ENCODE measurements around the gene TIPIN.

The TIPIN gene

GRCh38 chr15:66402761-66403284, 46.3 kb upstream of the TIPIN start:
- Histone ChIP-seq H3K36me3 (ENCODE audit: control insufficient read depth in 4 of 4, insufficient read depth in 4 of 4, low read length in 3 of 4) (peaks cover 0 to 3% (median 0%) of the 10 kb centered on the region in 4 experiments), H3K27ac (ENCODE audit: insufficient read depth in 1 of 2, low read depth in 1 of 2, low read length in 2 of 2, poor library complexity in 1 of 2, severe bottlenecking in 2 of 2) (no peak overlapping the region), H3K9me3 (ENCODE audit: control extremely low read depth in 1 of 5, control insufficient read depth in 4 of 5, insufficient read depth in 2 of 5, low read depth in 1 of 5, low read length in 4 of 5) (no peaks in the 10 kb centered on the region), H3K4me1 (ENCODE audit: control extremely low read depth in 1 of 4, control insufficient read depth in 4 of 4, insufficient read depth in 4 of 4, low read length in 3 of 4) (peaks cover 18 to 77% (median 29%) of the 10 kb centered on the region in 4 experiments), H3K4me3 (ENCODE audit: control insufficient read depth in 1 of 7, extremely low read depth in 1 of 7, insufficient read depth in 4 of 7, low read depth in 2 of 7, low read length in 6 of 7) (no peak overlapping the region), H3K27me3 (replicated peaks in 2 of 5; ENCODE audit: control insufficient read depth in 4 of 5, insufficient read depth in 5 of 5, low read length in 4 of 5) (no peaks in the 10 kb centered on the region)
- POLR2A ChIA-PET, result no interaction called here
- 94% methylated on average over 2 of the region's 3 CpGs for WGBS (ENCODE audit: insufficient coverage)
- DNase-seq, result no peak
- CTCF ChIA-PET, result interaction anchor here (1.3 to 4.1 kb wide), 4 partner anchors 9 to 95 kb away, joined by 5 to 27 read pairs (median 13); partner anchors contain the start of genes MAP2K1 and SNAPC5

- Histone ChIP-seq H3K27ac (ENCODE audit: insufficient read depth in 1 of 2, low read depth in 1 of 2, low read length in 2 of 2, poor library complexity in 1 of 2, severe bottlenecking in 2 of 2) (no peak overlapping the region), H3K9me3 (ENCODE audit: control extremely low read depth in 1 of 5, control insufficient read depth in 4 of 5, insufficient read depth in 2 of 5, low read depth in 1 of 5, low read length in 4 of 5) (no peaks in the 10 kb centered on the region), H3K4me3 (ENCODE audit: control insufficient read depth in 1 of 7, extremely low read depth in 1 of 7, insufficient read depth in 4 of 7, low read depth in 2 of 7, low read length in 6 of 7) (peak overlapping the region in 2 of 7 experiments; percentile 47 to 48), H3K36me3 (ENCODE audit: control insufficient read depth in 4 of 4, insufficient read depth in 4 of 4, low read length in 3 of 4) (peaks cover 0 to 4% (median 2%) of the 10 kb centered on the region in 4 experiments), H3K4me1 (ENCODE audit: control extremely low read depth in 1 of 4, control insufficient read depth in 4 of 4, insufficient read depth in 4 of 4, low read length in 3 of 4) (peaks cover 18 to 66% (median 29%) of the 10 kb centered on the region in 4 experiments), H3K27me3 (replicated peaks in 2 of 5; ENCODE audit: control insufficient read depth in 4 of 5, insufficient read depth in 5 of 5, low read length in 4 of 5) (no peaks in the 10 kb centered on the region)
- ChIA-PET POLR2A (interaction anchor here (0.5 kb wide), 1 partner anchor 16 kb away, joined by 6 read pairs; no protein-coding TSS in a partner anchor), CTCF (interaction anchor here (1.3 to 4.1 kb wide), 2 partner anchors 15 to 96 kb away, joined by 3 to 27 read pairs; partner anchors contain the start of genes MAP2K1 and SNAPC5)
- WGBS (ENCODE audit: insufficient coverage), result 45% methylated on average over 7 of the region's 8 CpGs
- peak in 2 of 3 donors; percentile 16 to 31 for DNase-seq
These were observed 44.9 kb upstream of the TIPIN start for GRCh38 chr15:66401130-66402021.

GRCh38 chr15:66400351-66400774, 43.9 kb upstream of the TIPIN start:
- H3K27ac ChIP-seq (ENCODE audit: insufficient read depth in 1 of 2, low read depth in 1 of 2, low read length in 2 of 2, poor library complexity in 1 of 2, severe bottlenecking in 2 of 2), result no peak overlapping the region
- no peaks in the 10 kb centered on the region for H3K9me3 ChIP-seq (ENCODE audit: control extremely low read depth in 1 of 5, control insufficient read depth in 4 of 5, insufficient read depth in 2 of 5, low read depth in 1 of 5, low read length in 4 of 5)
- H3K4me1 ChIP-seq (ENCODE audit: control extremely low read depth in 1 of 4, control insufficient read depth in 4 of 4, insufficient read depth in 4 of 4, low read length in 3 of 4), result peaks cover 17 to 57% (median 23%) of the 10 kb centered on the region in 4 experiments
- no peak for DNase-seq
- no peak overlapping the region for H3K4me3 ChIP-seq (ENCODE audit: control insufficient read depth in 1 of 7, extremely low read depth in 1 of 7, insufficient read depth in 4 of 7, low read depth in 2 of 7, low read length in 6 of 7)
- WGBS (ENCODE audit: insufficient coverage), result 88% methylated on average over 3 of the region's 3 CpGs
- H3K36me3 ChIP-seq (ENCODE audit: control insufficient read depth in 4 of 4, insufficient read depth in 4 of 4, low read length in 3 of 4), result peaks cover 0 to 4% (median 2%) of the 10 kb centered on the region in 4 experiments
- H3K27me3 ChIP-seq (replicated peaks in 2 of 5; ENCODE audit: control insufficient read depth in 4 of 5, insufficient read depth in 5 of 5, low read length in 4 of 5), result no peaks in the 10 kb centered on the region
- ChIA-PET CTCF (interaction anchor here (1.3 kb wide), 1 partner anchor 97 kb away, joined by 3 read pairs; the partner anchor contains the start of gene SNAPC5), POLR2A (no interaction called here)

DNA sequence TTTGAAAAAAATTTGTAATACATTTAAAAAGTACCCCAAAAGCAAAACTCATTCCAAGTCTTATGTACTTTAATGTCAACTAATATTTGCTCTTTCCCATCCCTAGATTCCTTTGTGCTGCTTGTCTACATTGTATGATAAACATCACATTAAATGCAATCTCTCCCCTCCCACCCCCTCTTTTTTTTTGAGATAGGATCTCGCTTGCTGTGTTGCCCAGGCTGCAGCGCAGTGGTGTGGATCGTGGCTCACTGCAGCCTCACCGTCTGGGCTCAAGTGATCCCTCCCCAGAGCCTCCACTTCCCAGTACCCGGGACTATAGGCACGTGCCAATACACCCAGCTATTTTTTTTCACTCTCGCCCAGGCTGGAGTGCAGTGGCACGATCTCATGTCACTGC, 42.8 kb upstream of the TIPIN start:
- H3K4me1 ChIP-seq (ENCODE audit: control extremely low read depth in 1 of 4, control insufficient read depth in 4 of 4, insufficient read depth in 4 of 4, low read length in 3 of 4), result peaks cover 6 to 49% (median 13%) of the 10 kb centered on the region in 4 experiments
- no peaks in the 10 kb centered on the region for H3K27me3 ChIP-seq (replicated peaks in 2 of 5; ENCODE audit: control insufficient read depth in 4 of 5, insufficient read depth in 5 of 5, low read length in 4 of 5)
- no peak for DNase-seq
- no peak overlapping the region for H3K4me3 ChIP-seq (ENCODE audit: control insufficient read depth in 1 of 7, extremely low read depth in 1 of 7, insufficient read depth in 4 of 7, low read depth in 2 of 7, low read length in 6 of 7)
- POLR2A ChIA-PET, result no interaction called here
- no peak overlapping the region for H3K27ac ChIP-seq (ENCODE audit: insufficient read depth in 1 of 2, low read depth in 1 of 2, low read length in 2 of 2, poor library complexity in 1 of 2, severe bottlenecking in 2 of 2)
- peaks cover 0 to 4% (median 2%) of the 10 kb centered on the region in 4 experiments for H3K36me3 ChIP-seq (ENCODE audit: control insufficient read depth in 4 of 4, insufficient read depth in 4 of 4, low read length in 3 of 4)
- CTCF ChIA-PET, result no interaction called here
- no peaks in the 10 kb centered on the region for H3K9me3 ChIP-seq (ENCODE audit: control extremely low read depth in 1 of 5, control insufficient read depth in 4 of 5, insufficient read depth in 2 of 5, low read depth in 1 of 5, low read length in 4 of 5)
- 98% methylated on average over 8 of the region's 8 CpGs for WGBS (ENCODE audit: insufficient coverage)

DNA sequence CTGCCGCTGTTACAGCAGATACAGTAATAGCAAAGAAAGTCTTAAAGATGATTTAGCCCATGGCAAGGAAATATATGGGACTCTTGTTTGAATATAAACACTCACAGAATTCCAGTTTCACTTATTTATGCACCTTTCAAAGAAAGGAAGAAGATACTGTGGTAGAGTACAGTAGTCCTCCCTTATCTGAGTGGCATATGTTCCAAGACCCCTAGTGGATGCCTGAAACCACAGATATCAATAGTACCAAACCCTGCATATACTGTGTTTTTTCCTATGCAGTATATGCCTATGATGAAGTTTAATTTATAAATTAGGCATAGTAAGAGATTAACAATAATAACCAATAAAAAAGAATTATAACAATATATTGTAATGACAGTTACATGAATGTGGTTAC, 38.4 kb upstream of the TIPIN start:
- Histone ChIP-seq H3K27ac (ENCODE audit: insufficient read depth in 1 of 2, low read depth in 1 of 2, low read length in 2 of 2, poor library complexity in 1 of 2, severe bottlenecking in 2 of 2) (no peak overlapping the region), H3K4me3 (ENCODE audit: control insufficient read depth in 1 of 7, extremely low read depth in 1 of 7, insufficient read depth in 4 of 7, low read depth in 2 of 7, low read length in 6 of 7) (no peak overlapping the region), H3K36me3 (ENCODE audit: control insufficient read depth in 4 of 4, insufficient read depth in 4 of 4, low read length in 3 of 4) (peaks cover 0 to 4% (median 3%) of the 10 kb centered on the region in 4 experiments), H3K9me3 (ENCODE audit: control extremely low read depth in 1 of 5, control insufficient read depth in 4 of 5, insufficient read depth in 2 of 5, low read depth in 1 of 5, low read length in 4 of 5) (no peaks in the 10 kb centered on the region), H3K4me1 (ENCODE audit: control extremely low read depth in 1 of 4, control insufficient read depth in 4 of 4, insufficient read depth in 4 of 4, low read length in 3 of 4) (peaks cover 7 to 30% (median 12%) of the 10 kb centered on the region in 4 experiments), H3K27me3 (replicated peaks in 2 of 5; ENCODE audit: control insufficient read depth in 4 of 5, insufficient read depth in 5 of 5, low read length in 4 of 5) (no peaks in the 10 kb centered on the region)
- no peak for DNase-seq
- no CpG with 5 or more reads among the region's 1 CpG for WGBS (ENCODE audit: insufficient coverage)
- ChIA-PET CTCF (interaction anchor here (1.0 to 1.5 kb wide), 4 partner anchors 8 to 104 kb away, joined by 3 to 5 read pairs (median 3); no protein-coding TSS in a partner anchor), POLR2A (interaction anchor here (1.2 kb wide), 1 partner anchor 9 kb away, joined by 7 read pairs; no protein-coding TSS in a partner anchor)

- POLR2A ChIA-PET, result interaction anchor here (1.2 kb wide), 1 partner anchor 10 kb away, joined by 7 read pairs; no protein-coding TSS in a partner anchor
- H3K4me3 ChIP-seq (ENCODE audit: control insufficient read depth in 1 of 7, extremely low read depth in 1 of 7, insufficient read depth in 4 of 7, low read depth in 2 of 7, low read length in 6 of 7), result no peak overlapping the region
- CTCF ChIA-PET, result interaction anchor here (1.2 to 1.5 kb wide), 2 partner anchors 8 to 102 kb away, joined by 3 to 5 read pairs; no protein-coding TSS in a partner anchor
- no peak overlapping the region for H3K27ac ChIP-seq (ENCODE audit: insufficient read depth in 1 of 2, low read depth in 1 of 2, low read length in 2 of 2, poor library complexity in 1 of 2, severe bottlenecking in 2 of 2)
- no CpG with 5 or more reads among the region's 1 CpG for WGBS (ENCODE audit: insufficient coverage)
- peaks cover 0 to 4% (median 2%) of the 10 kb centered on the region in 4 experiments for H3K36me3 ChIP-seq (ENCODE audit: control insufficient read depth in 4 of 4, insufficient read depth in 4 of 4, low read length in 3 of 4)
- no peaks in the 10 kb centered on the region for H3K9me3 ChIP-seq (ENCODE audit: control extremely low read depth in 1 of 5, control insufficient read depth in 4 of 5, insufficient read depth in 2 of 5, low read depth in 1 of 5, low read length in 4 of 5)
- H3K4me1 ChIP-seq (ENCODE audit: control extremely low read depth in 1 of 4, control insufficient read depth in 4 of 4, insufficient read depth in 4 of 4, low read length in 3 of 4), result peaks cover 9 to 34% (median 14%) of the 10 kb centered on the region in 4 experiments
- H3K27me3 ChIP-seq (replicated peaks in 2 of 5; ENCODE audit: control insufficient read depth in 4 of 5, insufficient read depth in 5 of 5, low read length in 4 of 5), result no peaks in the 10 kb centered on the region
- no peak for DNase-seq
These were observed 38.0 kb upstream of the TIPIN start for GRCh38 chr15:66394472-66394871.
